ENCODE data around the gene C7orf33. TPM values are rescaled to one million over a fixed set of nuclear protein-coding genes. Genes with fewer than 3 reads are reported as not detected.
"Not testable (repeated sequence)": the region's sequence is repeated elsewhere in the genome, so short reads cannot be mapped to it uniquely, and the experiment has no call there.

The C7orf33 gene
- total RNA-seq, 4 donors from 2014 or later = not detected

GRCh38 chr7:148558914-148559313, 31.7 kb upstream of the C7orf33 start:
- Histone ChIP-seq H3K36me3 (no peaks in the 10 kb centered on the region), H3K27ac (no peak overlapping the region), H3K4me3 (no peak overlapping the region), H3K27me3 (no peaks in the 10 kb centered on the region), H3K9me3 (no peaks in the 10 kb centered on the region), H3K4me1 (peaks cover 0 to 3% (median 0%) of the 10 kb centered on the region in 4 donors)
- intact Hi-C loops (cut with DNase I; ENCODE audit: low total_unique reads) (no loop called here), in situ Hi-C loops (cut with MboI; ENCODE audit: low pct_ligation_motif_present in 1 of 4, low pct_unique_long_range_greater_than_20kb in 1 of 4, low sequenced_read_pairs in 3 of 4) (no loop called here)
- TF ChIP-seq POLR2A (IDR thresholded peaks at IDR 0.05) (no peak), POLR2AphosphoS5 (IDR thresholded peaks at IDR 0.05) (no peak), EP300 (IDR thresholded peaks at IDR 0.05; ENCODE audit: low read depth) (no peak)
- TF ChIP-seq, protein P1, sequence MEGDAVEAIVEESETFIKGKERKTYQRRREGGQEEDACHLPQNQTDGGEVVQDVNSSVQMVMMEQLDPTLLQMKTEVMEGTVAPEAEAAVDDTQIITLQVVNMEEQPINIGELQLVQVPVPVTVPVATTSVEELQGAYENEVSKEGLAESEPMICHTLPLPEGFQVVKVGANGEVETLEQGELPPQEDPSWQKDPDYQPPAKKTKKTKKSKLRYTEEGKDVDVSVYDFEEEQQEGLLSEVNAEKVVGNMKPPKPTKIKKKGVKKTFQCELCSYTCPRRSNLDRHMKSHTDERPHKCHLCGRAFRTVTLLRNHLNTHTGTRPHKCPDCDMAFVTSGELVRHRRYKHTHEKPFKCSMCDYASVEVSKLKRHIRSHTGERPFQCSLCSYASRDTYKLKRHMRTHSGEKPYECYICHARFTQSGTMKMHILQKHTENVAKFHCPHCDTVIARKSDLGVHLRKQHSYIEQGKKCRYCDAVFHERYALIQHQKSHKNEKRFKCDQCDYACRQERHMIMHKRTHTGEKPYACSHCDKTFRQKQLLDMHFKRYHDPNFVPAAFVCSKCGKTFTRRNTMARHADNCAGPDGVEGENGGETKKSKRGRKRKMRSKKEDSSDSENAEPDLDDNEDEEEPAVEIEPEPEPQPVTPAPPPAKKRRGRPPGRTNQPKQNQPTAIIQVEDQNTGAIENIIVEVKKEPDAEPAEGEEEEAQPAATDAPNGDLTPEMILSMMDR (IDR thresholded peaks at IDR 0.05) = no peak
- DNase-seq = no peak
- 91 to 100% methylated on average over 1 of the region's 1 CpG for WGBS, 2 donors (ENCODE audit: low coverage in 1 of 2)

DNA sequence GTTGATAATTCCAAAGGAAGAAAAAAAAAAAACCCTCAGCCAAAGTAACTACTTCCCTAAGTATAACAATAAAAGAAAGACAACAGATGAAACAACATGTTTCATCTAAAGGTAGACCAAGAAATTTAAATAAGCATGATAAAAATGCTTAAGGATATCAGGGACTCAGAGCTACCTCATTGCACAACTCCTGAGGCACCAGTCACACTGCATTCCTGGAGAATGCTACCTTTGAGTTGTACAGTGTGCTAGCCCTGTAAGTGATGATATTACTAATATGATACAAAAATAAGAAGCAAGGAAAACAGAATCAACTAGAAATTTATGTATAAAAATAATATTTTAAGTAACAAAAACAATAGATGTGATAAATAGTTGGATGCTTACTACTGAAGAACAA, 29.5 kb upstream of the C7orf33 start:
- DNase-seq = no peak
- intact Hi-C loops (cut with DNase I; ENCODE audit: low total_unique reads) = no loop called here
- in situ Hi-C loops (cut with MboI; ENCODE audit: low pct_ligation_motif_present in 1 of 4, low pct_unique_long_range_greater_than_20kb in 1 of 4, low sequenced_read_pairs in 3 of 4) = no loop called here

DNA sequence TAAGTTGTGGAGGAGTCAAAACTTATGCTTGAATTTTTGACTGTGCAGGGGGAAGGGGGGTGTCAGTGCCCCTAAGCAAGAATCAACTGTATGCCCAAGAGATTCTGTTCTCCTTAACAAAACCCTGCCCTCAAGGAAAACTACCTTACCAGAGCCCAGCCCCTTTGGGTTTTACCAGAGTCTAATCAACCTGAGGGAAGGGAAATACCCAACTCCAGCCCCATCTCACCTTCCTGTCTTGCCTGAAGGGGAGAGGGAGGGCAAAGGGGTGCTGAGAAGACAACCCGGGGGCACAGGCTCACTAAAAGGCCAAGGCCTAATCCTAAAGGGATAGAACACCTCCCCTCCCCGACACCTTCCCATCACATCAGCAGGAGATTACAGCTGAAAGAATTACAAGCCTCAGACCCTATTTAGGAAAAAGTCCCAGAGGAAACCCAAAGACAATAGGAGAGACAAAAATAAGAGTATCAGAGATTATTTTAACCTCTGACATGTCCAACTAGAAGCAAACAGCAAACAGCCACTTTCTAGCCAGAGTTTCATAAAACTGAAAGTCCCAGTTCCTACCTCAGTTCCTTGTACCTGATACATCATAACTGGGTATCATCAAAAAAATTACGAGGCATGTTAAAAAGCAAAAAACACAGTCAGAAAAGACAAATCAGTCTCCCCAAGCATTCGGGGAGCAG, 26.8 kb upstream of the C7orf33 start:
- Histone ChIP-seq H3K4me1 (peaks cover 0 to 12% (median 4%) of the 10 kb centered on the region in 4 donors), H3K36me3 (no peaks in the 10 kb centered on the region), H3K9me3 (no peaks in the 10 kb centered on the region), H3K27me3 (no peaks in the 10 kb centered on the region), H3K27ac (peak overlapping the region in 3 of 4 donors; percentile 51 to 55 (median 54)), H3K4me3 (no peak overlapping the region)
- intact Hi-C loops (cut with DNase I; ENCODE audit: low total_unique reads) = no loop called here
- no peak for DNase-seq
- TF ChIP-seq, protein P1 (IDR thresholded peaks at IDR 0.05) = no peak
- TF ChIP-seq POLR2A (IDR thresholded peaks at IDR 0.05) (no peak), POLR2AphosphoS5 (IDR thresholded peaks at IDR 0.05) (no peak), EP300 (IDR thresholded peaks at IDR 0.05; ENCODE audit: low read depth) (no peak)
- 50 to 55% methylated on average over 4 of the region's 4 CpGs for WGBS, 2 donors (ENCODE audit: low coverage in 1 of 2)
- in situ Hi-C loops (cut with MboI; ENCODE audit: low pct_ligation_motif_present in 1 of 4, low pct_unique_long_range_greater_than_20kb in 1 of 4, low sequenced_read_pairs in 3 of 4) = no loop called here

More for the DNA sequence above, 29.5 kb upstream of the C7orf33 start:
- Histone ChIP-seq H3K9me3 (no peaks in the 10 kb centered on the region), H3K36me3 (no peaks in the 10 kb centered on the region), H3K27me3 (no peaks in the 10 kb centered on the region), H3K4me3 (no peak overlapping the region), H3K4me1 (peaks cover 0 to 12% (median 4%) of the 10 kb centered on the region in 4 donors), H3K27ac (no peak overlapping the region)
- TF ChIP-seq POLR2AphosphoS5 (IDR thresholded peaks at IDR 0.05) = no peak
- TF ChIP-seq, protein P1 (IDR thresholded peaks at IDR 0.05) = no peak
- TF ChIP-seq EP300 (IDR thresholded peaks at IDR 0.05; ENCODE audit: low read depth) = no peak
- TF ChIP-seq POLR2A (IDR thresholded peaks at IDR 0.05) = no peak

GRCh38 chr7:148564275-148564951, 26.2 kb upstream of the C7orf33 start:
- intact Hi-C loops (cut with DNase I; ENCODE audit: low total_unique reads); H3K27me3 ChIP-seq; H3K9me3 ChIP-seq; H3K36me3 ChIP-seq; DNase-seq; H3K4me3 ChIP-seq; in situ Hi-C loops (cut with MboI; ENCODE audit: low pct_ligation_motif_present in 1 of 4, low pct_unique_long_range_greater_than_20kb in 1 of 4, low sequenced_read_pairs in 3 of 4): not testable (repeated sequence)
- Histone ChIP-seq H3K4me1 (peaks cover 0 to 12% (median 4%) of the 10 kb centered on the region in 4 donors), H3K27ac (peak overlapping the region in 3 of 4 donors; percentile 51 to 55 (median 54))
- 31 to 32% methylated on average over 2 to 4 of the region's 4 CpGs for WGBS, 2 donors (ENCODE audit: low coverage in 1 of 2)

Measured in transverse colon (tissue), 4 donors.